Cardiac fibroblast (primary cell): ENCODE measurements around the gene HYCC1.

Experiments used
- DNase-seq, 2 donors: peaks; one replicate each; pipeline versions ENCODE4 v3.0.0 to v3.0.0-alpha.2; 2010; ENCODE audit warnings: low read depth in 2 of 2
- H3K4me3 ChIP-seq, 2 donors: replicated peaks in 1 of 2; 1 replicate in 1 of 2; 2 replicates in 1 of 2; pipeline ENCODE4 v1.5.1; 2011; ENCODE audit warnings: low read depth in 2 of 2, low read length in 2 of 2, mild to moderate bottlenecking in 2 of 2, moderate library complexity in 1 of 2
- TF ChIP-seq, protein P1 (sequence below): IDR thresholded peaks from one replicate; pipeline ENCODE4 v1.5.1; 2011; ENCODE audit warnings: low read depth, mild to moderate bottlenecking, low read length, inconsistent platforms

Gene HYCC1

DNA sequence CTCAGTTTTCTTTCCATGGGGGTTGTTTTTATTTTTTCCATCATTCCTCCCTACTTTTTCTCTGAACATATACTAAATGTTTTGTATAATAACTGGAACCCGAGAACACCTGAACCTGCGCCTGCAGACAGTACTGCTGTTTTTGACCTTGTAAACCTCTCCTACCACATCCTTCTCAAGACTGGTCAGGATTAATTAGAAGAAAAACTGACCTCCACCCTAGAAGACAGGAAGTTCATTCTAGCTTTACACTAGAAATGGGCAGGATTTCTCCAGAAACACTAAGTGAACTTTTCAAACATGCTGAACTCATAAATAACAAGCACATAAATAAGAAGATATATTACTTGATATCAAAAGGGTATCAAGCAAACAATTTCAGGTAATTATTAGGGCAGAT, 751 bp upstream of the HYCC1 start:
- TF ChIP-seq, protein P1, sequence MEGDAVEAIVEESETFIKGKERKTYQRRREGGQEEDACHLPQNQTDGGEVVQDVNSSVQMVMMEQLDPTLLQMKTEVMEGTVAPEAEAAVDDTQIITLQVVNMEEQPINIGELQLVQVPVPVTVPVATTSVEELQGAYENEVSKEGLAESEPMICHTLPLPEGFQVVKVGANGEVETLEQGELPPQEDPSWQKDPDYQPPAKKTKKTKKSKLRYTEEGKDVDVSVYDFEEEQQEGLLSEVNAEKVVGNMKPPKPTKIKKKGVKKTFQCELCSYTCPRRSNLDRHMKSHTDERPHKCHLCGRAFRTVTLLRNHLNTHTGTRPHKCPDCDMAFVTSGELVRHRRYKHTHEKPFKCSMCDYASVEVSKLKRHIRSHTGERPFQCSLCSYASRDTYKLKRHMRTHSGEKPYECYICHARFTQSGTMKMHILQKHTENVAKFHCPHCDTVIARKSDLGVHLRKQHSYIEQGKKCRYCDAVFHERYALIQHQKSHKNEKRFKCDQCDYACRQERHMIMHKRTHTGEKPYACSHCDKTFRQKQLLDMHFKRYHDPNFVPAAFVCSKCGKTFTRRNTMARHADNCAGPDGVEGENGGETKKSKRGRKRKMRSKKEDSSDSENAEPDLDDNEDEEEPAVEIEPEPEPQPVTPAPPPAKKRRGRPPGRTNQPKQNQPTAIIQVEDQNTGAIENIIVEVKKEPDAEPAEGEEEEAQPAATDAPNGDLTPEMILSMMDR: no peak
- DNase-seq: no peak

DNA sequence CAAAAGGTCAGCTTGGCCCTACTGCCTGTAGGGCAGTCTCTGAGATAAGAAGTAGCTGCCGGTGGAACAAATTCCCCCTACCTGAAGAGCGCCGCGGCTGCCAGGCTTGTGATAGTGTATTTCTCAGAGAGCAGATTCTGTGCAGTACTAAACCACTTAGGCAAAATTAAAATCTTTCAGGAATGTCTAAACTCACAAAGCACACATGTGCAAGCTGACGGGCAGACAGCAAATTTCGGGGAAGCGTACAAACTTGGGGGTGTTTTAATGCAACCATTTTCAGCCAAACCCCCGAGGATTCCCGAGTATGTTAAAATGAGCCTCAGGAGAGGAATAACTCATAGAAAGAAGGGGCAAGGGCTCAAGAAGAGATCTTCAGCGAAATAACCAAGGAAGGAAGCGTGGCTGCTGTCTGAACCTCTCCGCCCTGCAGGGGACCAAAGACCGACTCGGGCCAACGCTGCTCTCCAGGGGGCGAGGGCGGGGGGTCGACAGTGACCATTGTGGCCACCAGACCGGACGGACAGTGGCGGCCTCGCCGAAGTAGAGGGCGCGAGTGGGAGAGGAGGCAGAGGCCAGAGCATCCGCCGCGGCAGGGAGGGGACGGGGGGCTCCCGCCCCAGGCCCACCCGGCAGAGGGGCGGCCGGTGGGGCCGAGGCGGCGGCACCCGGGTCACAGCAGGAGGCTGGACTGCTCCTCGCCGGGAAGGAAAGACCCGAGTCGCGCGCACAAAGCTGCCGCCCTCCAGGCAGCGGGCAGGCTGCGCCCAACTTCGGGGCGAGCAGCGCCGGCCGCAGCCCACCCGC, 819 bp downstream of the HYCC1 start:
- peak overlapping the region; percentile 84 to 86 for H3K4me3 ChIP-seq
- TF ChIP-seq, protein P1: no peak
- peak in 1 of 2 donors; percentile 29 for DNase-seq

More for the DNA sequence above, 751 bp upstream of the HYCC1 start:
- H3K4me3 ChIP-seq: no peak overlapping the region

DNA sequence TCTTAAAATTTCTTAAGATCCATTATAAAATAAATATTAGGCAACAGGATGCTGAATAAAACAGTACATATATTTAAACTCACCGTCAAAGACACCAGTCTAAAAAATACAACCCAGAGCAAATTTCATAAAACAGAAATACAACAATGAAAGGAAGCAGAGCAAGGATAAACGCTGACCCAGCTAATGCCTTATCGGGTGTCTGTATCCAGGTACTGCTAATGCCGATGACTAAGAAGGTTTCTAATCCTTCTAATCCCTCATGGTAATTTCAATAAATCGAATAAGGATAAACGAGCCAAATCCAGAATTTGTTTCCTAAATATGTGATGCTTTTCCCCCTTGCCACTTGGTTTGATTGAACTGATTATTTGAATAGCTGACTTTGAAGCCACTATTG, 1.7 kb downstream of the HYCC1 start:
- peak overlapping the region; percentile 84 to 86 for H3K4me3 ChIP-seq
- TF ChIP-seq, protein P1: no peak
- no peak for DNase-seq

DNA sequence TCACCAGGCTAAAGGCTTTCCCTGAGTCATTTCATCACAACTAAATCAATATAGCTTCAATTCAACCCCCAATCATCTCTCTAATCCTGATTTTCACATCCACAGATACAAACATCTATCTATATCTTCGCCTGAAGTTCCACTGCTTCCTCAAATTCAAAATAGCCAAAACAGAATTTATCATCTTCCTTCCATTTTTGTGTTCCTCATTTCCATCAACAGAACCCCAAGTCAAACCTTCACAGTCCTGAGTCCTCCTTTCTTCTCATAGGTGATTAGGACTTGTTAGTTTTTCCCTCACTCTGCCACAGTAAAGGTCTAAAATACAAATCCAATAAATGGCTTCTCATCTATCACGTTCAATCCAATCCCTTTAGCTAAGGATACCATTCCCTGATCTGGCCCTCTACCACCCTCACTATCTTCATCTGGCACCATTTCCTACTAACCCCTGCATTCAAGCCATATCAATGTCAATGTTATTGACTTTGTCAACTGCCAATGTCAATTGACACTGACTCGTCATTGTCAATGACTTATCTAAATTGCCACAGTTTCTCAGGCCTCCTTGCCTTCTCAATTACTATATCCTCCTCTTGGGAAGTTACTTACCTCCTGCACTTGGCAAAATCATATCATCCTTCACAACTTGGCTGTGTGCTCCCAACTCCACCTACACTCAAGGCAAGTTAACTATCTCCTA, 2.6 kb downstream of the HYCC1 start:
- peak overlapping the region in 1 of 2 donors; percentile 1 for H3K4me3 ChIP-seq
- TF ChIP-seq, protein P1: no peak

DNA sequence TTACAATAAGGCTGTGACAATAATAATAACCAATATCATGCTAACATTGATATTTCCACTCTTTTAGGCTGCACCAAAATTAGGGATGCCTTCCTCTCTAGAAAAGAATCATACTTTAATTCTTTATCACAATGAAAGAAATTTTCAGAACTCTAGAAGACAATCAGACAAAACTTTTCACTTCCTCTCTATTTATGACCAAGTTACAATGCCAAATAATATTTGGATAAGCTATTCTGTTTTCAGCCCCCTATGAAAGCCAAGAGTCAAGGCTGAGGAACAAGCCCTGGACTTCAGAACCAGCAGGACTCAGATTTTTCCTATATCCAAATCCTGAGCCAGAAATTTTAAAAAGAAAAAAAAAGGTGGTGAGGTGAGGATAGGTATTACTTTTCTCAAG, 4.6 kb downstream of the HYCC1 start:
- DNase-seq: no peak
- TF ChIP-seq, protein P1: no peak
- H3K4me3 ChIP-seq: no peak overlapping the region

More for the DNA sequence above, 2.6 kb downstream of the HYCC1 start:
- no peak for DNase-seq

DNA sequence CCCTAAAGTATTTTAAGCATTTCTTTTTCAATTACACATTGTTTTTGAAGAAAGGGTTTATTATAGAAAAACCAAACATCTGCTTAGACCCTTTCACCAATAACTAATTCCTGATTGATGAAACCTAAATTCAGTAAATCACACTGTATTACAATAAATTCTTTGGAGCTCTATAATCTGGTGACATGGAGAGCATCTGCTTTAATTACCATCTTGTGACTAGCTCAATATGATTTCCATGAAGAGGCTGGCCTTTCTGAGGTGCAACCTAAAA, 9.7 kb downstream of the HYCC1 start:
- peak in 1 of 2 donors; percentile 20 for DNase-seq
- TF ChIP-seq, protein P1: no peak
- H3K4me3 ChIP-seq: no peak overlapping the region
